ENCODE data around the gene NLRC3.

DNA sequence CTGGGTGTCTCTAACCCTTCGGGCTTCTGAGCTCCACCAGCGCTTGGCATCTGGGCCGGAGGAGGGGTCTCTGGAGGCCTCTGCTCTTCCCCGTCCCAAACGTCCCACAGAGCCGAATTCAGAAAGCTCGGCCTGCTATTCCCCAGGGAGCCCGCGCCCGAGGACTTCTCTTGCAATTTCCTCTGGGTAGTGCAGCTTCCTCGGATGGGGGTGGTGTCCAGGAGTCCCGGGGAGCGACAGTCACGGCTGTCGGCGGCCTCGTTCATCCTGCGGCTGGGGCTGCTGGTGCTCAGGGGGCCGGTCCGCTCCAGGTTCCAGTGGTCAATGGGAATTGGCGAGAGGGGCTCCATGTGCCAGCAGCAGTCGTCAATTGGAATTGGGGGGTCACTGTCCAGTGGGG is 11.8 kb upstream of the NLRC3 start:
- TF ChIP-seq EZH2 (IDR thresholded peaks at IDR 0.05), result no peak
- TF ChIP-seq, protein P1, sequence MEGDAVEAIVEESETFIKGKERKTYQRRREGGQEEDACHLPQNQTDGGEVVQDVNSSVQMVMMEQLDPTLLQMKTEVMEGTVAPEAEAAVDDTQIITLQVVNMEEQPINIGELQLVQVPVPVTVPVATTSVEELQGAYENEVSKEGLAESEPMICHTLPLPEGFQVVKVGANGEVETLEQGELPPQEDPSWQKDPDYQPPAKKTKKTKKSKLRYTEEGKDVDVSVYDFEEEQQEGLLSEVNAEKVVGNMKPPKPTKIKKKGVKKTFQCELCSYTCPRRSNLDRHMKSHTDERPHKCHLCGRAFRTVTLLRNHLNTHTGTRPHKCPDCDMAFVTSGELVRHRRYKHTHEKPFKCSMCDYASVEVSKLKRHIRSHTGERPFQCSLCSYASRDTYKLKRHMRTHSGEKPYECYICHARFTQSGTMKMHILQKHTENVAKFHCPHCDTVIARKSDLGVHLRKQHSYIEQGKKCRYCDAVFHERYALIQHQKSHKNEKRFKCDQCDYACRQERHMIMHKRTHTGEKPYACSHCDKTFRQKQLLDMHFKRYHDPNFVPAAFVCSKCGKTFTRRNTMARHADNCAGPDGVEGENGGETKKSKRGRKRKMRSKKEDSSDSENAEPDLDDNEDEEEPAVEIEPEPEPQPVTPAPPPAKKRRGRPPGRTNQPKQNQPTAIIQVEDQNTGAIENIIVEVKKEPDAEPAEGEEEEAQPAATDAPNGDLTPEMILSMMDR (IDR thresholded peaks at IDR 0.05 in 2 of 3, conservative IDR thresholded peaks at IDR 0.05 in 1 of 3; ENCODE audit: borderline replicate concordance in 1 of 3, insufficient read depth in 1 of 3, low read depth in 2 of 3, low read length in 2 of 3), result no peak
- TF ChIP-seq POLR2A (IDR thresholded peaks at IDR 0.05; ENCODE audit: borderline replicate concordance, extremely low read depth, insufficient read depth, insufficient read length), result no peak
- no peak for TF ChIP-seq ELF1 (IDR thresholded peaks at IDR 0.05; ENCODE audit: borderline replicate concordance, low read depth)
- TF ChIP-seq, protein P2, sequence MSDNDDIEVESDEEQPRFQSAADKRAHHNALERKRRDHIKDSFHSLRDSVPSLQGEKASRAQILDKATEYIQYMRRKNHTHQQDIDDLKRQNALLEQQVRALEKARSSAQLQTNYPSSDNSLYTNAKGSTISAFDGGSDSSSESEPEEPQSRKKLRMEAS (IDR thresholded peaks at IDR 0.05), result no peak
